Stimulated activated CD8-positive, alpha-beta memory T cell treated with anti-CD3 and anti-CD28 coated beads, Interleukin-4, amount 100 ng/mL, for 48 hours (primary cell): ENCODE measurements around the gene PDCD1.

Source experiments
- DNase-seq: peaks from one replicate; pipeline ENCODE4 v3.0.0-alpha.2; 2020

PDCD1 gene

DNA sequence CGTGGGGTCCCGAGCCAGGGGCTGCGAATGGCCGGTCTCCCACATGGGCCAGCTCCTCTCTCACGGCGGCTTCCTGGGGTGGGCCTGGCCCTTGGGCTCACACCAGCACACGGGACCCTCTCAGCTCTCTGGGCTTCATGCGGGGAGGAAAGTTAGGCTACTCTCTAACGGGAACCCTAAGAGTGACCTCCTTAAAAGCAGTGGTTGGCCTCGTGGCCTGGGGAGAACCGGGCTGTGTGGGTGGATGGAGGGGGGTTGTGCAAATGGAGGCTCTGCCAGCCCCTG, 36.7 kb upstream of the PDCD1 start:
- DNase-seq, result no peak

DNA sequence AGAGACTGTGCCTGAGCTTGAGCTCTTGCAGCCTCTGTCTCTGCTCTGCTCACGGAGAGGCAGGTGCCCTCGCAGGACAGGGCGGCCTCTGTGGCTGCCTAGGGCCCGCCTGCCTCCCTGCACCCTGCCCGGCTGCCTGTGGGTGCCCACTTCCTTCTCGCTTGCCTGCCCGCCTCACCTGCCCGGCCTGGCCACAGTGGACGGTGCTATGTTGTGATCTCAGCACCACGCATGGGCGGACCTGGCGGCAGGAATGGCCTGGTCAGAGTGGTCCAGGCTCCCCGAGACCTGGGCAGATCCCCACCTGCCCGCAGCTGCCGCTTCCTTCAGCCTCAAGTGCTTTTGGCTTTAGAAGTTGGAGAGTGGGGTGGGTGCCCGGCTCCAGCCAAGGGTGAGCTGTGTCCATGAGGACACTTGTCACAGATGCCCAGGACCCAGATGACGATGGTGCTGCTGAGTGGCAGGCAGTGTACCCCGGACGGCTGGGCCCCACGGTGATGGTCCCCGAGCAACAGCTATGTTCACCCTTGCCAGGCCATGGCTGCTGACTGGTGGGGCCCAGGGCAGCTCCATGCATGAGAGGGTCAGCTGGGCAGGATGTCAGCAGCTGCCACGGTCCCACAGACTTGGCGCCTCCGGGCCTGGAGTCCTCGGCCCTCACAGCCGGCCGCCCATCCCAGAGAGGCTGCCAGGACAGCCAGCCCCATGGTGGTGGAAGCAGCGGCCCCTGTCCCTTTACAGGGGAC, 36.2 kb upstream of the PDCD1 start:
- DNase-seq, result peak; percentile 18

DNA sequence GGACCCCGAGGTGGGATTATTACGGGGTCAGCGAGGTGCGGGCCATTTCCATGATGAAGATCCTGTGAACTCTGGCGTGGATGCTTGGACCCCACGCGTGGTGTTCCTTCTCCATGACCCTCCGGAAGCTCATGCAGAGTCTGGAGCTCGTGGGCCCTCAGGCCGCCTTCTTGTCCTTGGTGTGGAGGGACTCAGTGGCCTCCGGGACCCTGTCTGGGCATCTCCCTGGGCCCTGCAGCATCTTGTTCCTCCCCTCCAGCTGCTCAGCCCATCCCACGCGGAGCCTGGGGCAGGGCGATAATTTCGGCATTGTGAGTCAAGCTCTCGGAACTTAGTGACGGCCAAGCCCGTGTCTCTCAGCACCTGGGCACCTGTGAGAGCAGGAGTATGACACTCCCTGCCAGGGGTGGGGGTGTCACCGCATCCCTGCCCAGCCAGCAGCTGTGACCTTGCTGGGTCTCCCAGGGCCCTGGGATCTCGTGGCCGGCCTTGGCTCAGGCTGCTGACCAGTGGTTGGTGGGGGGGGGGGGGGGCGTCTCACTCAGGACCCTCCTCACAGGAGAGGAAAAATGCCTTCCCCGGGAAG, 35.5 kb upstream of the PDCD1 start:
- DNase-seq, result no peak

DNA sequence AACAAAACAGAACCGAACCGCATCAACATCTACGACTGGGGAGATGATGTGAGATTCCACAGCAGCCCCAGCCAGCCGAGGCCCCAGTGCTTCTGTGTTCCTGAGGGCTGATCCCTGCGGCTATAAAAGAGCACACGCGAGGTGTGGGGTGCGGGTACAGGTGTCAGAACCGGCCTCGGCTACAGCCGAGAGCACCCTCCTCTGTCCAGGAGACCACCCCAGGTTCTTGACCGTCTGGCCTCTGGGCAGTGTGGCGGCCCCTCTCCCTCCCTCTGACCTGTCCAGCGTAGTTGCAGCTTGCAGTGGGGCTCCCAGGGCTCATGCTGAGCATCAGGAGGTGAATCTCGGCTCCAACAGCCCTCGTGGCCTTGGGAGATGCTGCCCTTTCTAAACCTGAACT, 34.6 kb upstream of the PDCD1 start:
- DNase-seq, result no peak

DNA sequence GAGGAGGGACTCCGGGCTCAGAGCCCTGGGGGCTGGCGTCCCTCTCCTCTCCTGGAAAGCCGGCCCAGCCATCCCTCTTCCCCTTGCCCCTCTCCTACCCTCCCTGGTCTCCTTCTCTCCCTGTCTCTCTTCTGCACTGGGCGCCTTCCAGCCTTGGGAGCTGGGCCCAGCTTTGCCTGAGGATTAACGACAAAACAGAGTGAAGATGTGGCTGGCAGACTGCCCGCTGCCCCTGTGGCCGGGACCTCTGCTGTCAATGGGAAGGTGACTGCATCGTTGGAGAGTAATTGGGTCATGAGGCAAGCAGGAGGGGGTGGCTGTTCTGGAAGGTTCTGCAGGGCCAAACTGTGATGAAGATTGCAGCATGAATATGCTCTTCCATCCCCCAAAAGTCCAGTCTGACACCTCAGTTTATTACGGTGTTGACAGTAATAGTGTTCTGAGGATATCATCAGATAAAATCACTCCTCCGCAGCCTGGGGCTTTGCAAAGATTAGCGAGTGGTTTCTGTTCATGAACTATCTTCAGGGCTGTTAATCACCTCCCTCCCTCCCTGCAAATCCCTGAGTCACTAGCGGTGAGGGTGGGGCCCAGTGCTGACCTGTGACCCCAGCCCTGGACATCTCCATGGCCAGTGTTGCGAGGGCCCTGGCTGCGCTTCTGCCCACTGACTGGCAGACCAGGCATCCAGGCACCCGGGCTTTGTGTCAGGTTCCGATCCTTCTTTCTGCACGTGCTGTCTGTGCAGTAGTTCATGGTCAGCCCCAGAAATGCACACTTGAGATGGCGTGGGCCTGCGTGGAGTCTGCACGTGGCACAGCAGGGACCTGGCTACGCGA, 33.8 kb upstream of the PDCD1 start:
- DNase-seq, result no peak

DNA sequence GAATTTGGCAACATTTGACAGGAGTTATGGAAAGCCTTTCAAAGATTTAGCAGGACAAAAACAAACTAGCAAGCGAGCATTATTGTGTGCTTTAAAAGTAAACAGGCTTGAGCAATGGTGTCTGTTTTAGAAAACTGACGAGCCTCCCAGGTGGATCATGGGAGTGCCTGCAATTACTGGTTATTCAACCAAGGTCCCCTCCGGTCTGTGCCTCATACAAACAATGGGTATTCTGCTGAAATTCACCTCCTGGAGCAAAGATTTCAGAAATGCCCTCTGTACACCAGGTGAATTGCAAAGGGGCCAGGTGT, 33.2 kb upstream of the PDCD1 start:
- DNase-seq, result no peak

DNA sequence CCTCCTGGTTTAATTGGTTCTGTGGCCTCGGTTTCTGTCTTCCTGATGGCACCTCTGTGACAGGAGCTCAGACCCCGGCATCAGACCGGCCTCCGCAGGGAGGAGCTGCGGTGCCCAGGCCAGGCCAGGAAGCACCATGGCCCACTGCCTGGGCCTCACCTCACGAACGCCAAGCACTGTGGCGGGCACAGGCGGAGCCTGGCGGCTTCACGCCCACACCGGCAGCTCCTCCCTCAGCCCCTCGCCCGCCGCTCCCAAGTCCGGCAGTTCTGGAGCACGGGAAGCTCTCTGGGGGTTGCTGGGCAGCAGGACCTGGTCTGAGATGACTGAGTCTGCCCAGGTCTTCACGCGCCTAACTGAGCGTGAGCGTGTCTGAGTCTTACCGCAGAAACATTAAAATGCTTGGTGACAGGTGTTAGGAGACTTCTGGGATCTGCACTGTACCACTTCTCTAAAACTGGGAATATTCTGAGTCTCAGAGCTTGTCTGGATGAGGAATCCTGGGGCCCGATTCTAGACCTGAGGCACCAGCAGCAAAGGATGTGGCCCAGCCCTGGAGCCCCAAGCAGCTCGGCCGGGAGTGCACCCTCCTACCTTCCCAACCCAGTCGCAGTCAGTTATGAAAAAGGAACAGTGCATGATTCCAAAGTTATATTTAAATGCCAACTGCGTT, 32.8 kb upstream of the PDCD1 start:
- no peak for DNase-seq

DNA sequence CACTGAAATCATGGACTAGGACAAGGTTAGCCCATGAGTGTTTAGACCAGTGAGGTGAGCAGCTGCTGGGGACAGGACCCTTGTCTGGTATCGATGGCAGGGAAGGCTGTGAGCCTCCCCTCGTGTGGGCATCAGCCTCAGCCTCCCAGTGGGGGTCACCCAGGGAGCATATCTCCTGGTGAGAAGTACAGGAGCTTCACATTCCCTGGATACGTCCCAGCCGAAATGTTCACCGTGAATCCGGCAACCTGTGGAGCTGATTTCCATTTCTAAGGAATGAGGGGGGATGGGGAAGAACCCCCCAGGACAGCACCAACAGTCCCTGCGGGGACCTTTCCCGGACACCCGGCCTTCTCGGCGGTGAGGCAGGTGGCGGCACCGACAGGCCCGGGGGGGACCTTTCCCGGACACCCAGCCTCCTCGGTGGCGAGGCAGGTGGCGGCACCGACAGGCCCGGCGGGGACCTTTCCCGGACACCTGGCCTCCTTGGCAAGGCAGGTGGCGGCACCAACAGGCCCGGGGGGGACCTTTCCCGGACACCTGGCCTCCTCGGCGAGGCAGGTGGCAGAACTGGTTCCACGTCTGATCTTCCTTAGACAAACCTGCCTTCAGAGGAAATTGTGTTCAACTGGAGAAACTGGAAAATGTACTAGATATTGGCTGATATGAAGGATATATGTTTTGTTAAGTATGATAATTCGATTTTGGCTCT, 32.0 kb upstream of the PDCD1 start:
- DNase-seq, result no peak

DNA sequence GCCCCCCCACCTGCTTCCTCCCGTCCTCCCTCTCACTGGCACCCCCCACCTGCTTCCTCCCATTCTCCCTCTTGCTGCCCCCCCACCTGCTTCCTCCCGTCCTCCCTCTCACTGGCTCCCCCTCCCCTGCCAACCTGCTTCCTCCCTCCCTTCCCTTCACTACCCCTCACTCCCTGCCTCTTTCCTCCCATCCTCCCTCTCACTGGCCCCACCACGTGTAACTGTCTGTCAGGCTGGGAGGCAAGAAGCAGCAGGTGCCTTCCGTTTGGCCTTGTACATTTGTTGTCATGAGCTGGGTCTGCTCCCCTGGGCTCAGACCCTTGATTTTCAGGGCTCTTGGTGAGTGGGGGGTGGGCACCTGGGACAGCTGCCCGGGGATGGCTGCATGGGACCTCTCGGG, 29.9 kb upstream of the PDCD1 start:
- DNase-seq, result no peak

DNA sequence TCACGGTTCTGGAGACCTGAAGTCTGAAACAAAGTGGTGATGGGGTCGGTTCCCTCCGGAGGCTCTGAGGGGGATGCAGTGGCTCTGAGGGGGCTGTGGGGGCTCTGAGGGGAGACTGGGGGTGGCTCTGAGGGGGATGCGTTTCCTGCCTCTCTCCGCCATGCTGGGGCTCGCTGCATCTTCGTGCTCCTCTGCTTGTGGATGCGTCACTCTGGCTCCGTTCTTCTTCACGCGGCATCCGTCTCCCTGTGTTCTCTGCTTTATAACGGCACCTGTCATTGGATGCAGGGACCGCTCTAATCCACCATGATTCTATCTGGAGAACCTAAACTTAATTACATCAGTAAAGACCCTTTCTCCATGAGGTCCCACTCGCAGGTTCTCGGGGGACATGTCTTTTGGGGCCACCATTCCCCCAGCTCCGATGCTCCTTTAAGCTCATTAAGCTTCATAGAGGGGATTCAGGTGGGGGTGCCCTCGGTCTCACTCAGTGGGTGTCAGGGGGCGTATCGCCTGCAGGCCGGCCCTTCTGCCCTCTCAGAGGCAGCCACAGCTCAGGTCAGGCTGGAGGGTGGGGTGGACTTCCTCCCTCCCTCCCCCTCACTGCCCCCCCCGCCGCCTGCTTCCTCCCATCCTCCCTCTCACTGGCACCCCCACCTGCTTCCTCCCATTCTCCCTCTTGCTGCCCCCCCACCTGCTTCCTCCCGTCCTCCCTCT, 29.3 kb upstream of the PDCD1 start:
- no peak for DNase-seq

DNA sequence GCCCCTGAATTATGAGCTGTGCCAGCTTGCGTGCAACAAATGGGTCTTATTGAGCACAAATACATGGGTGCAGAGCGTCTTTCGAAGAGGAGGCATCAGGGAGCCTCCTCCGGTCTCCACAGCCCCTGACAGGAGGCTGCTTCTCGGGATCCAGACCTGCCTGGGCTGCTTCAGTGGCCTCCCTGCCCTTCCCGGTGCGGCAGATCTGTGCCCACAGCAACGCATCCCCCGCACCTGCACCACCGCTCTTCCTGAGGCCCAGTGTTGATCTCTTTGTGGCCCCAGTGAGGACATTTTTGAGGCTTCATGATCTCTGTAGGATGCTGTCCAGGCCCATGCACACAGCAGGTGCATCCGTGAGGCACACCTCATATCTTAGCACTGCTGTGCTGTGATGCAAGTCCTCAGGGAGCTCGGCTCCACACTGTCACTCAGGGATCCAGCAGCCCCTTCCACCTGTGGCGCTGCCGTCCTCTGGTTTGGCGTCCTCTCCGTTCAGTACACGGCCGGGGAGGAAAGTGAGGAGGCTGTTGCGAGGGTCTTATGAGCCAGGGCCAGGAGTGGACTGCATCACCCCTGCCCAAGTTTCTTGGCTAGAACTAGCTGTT, 28.2 kb upstream of the PDCD1 start:
- no peak for DNase-seq

DNA sequence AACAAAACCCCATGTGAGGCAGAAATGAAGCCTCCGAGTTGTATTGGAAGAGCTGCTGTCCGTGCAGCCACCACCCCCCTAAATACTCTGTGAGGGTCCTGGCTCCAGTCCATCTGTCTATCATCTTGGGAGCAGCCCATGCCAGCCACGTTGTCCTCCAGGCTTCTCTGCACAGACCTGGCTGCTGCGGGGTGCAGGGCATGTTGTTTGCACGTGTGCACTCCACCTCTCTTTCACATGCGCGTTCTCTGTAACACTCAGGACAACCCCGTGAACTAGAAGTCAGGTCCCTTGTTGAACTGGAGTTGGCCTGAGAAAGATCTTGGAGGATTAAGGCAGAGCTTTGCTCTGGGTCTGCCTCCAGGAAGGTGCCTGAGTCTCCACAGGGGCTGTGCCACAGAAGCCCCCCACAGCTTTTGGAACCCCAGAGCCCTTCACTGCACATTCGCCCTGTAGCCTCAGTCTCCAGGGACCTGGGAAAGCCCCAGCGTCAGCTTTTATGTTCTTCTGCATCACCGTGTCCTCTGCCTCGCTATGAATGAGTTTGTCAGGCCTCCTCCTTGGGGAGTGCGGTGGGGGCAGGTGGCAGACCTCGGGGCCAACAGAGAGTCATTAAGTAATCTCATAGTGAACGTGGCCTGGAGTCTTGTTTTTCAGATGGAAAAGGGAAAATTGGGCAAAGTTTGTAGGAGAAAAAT, 27.4 kb upstream of the PDCD1 start:
- DNase-seq, result no peak

DNA sequence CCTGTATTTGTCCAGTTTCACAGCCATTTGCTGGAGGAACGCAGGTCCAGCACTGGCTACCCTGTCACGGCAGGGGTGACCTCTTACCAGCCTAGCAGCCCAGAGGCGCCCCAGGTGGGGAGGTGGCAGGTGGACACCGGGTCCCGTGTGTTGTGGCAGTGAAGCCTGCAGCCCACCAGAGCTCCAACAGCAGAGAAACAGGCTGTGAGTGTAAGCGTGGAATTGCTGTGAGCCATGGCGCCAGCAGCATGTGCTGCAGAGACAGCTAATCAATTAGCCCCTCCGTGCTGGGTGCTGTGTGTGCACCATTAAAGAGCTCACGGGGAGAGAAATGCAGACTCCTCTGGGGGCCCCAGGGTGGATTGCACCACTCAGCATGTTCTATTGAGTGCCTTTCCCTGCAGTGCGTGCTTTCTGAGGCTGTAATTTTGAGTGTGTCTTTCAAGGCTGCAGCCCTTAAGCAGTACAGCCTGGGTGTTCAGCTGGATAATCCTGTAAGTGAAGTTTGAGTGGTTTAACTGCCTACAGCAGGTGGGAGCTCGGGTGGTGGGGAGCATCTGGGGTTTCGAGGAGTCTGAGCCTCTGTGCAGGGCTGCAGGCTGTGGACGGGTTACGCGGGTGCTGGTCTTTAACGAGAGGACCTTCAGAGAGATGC, 26.7 kb upstream of the PDCD1 start:
- no peak for DNase-seq

DNA sequence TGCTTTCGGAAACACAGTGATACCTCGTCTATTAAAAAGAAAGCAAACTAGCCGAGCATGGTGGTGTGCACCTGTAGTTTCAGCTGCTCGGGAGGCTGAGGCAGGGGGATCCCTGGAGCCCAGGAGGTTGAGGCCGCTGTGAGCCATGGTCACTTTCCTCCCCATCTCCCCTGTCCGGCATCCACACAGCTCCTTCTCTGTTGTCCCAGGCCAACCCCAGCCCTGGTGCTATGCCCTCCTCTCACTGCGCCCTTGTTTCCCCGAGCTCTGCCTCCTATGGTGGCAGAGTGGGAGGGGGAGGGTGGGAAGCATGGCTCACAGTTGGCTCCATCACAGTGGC, 26.2 kb upstream of the PDCD1 start:
- no peak for DNase-seq

DNA sequence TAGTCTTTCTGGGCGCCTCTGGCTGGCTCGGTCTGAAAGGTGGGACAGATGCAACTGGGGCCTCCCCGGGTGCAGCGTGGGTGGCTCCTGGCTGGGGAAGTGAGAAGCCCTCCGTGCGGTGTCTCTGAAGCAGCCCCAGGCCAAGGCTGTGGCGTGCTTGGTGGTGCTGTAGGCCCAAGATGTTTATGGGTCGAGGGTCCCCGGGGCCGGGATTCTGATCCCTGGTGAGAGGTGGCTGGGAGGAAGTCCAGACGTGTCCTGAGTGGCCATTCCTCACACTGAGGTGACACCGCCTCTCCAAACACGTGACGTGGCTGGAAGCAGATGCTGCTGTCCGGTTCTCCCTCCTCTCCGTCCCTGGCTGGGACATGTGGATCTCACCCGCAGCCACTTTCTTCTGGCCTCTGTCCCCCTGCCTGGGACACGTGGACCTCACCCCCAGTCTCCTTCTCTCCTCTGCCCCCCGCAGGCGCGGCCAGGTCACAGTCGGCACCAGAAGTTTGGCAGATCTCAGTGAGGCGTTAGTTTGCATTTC, 23.5 kb upstream of the PDCD1 start:
- peak; percentile 82 for DNase-seq

DNA sequence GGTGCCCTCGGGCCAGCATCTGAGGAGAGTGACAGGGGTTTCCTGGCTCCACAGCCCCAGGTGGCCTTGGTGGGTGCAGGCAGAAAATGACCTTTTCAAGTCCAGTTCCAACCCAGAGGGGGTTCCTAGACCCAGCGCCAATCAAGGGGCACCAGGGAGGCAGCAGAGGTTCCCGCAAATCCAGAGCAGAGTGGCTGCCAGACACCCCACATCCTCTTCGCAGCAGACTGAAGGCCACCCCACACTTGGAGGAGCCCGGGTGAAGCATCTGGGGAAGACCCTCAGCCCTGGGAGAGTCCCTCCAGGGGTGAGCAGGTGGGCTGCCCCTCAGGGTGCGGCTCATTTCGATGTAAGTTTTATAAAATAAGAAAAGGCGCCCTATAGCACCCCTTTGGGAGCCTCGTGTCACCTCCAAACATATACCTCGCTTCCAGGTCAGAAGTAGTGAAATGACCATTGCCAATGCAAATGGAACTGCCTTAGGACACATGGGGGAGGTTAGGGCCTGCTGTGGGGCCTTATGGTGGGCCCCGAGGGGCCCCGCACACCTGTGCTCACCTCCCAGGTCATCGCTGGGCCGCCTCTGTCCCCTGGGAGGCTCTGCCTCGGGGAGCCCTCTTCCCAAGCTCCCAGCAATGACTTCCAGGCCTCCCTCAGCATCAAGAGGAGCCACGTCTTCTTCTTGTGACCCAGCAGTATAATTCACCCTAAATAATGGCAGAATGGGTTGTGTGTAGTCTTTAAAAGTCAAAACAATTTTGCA, 21.8 kb upstream of the PDCD1 start:
- DNase-seq, result no peak

DNA sequence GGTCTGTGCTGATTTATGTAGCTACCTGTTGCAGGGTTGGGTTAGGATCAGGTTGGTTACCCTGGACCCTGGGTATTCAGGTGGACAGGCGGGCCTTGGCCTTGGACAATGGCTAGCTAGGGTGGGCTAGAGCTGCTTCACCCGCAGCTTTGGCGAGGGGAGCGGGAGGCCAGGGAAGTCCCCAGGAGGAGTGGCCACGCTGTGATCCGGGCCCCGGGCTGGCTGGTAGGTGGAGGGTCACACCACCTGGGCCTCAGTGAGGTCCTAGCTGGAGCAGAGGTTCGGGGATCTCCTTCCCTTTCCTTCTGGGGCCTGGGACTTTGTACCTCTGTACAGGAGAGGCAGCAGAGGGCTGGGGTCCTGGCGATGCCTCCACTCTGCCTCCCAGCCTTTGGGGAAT, 20.6 kb upstream of the PDCD1 start:
- DNase-seq, result no peak

DNA sequence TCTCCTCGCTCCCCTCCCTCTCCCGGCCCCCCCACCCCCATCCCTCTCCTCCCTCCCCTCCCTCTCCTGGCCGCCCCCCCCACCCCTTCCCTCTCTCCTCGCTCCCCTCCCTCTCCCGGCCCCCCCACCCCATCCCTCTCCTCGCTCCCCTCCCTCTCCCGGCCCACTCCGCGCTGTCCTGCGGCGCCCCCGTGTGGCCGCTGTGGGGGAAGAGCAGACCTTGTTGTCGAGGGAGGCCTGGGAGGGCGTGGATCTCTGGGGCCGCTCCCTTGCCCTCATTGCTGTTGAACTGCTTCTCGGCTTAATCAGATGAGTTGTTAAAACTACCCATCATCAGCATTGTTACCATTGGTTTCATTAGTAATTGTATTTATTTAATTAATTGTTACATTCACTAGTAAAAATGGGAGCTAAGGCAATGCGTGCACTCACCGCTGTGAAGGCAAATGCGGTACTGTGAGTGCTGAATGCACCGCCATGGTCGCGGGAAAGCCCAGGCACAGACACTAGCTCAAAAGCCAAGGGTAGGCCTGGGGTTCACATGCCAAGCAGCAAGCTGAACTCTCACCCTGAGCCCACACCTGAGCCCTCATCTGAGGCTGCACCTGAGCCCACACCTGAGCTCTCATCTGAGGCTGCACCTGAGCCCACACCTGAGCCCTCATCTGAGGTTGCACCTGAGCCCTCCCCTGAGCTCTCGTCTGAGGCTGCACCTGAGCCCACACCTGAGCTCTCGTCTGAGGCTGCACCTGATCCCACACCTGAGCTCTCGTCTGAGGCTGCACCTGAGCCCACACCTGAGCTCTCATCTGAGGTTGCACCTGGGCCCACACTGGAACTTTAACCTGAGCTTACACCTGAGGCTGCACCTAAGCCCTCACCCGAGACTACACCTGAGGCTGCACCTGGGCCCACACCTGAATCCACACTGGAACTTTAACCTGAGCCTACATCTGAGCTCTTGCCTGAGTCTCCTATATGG, 19.6 kb upstream of the PDCD1 start:
- DNase-seq, result peak; percentile 86

DNA sequence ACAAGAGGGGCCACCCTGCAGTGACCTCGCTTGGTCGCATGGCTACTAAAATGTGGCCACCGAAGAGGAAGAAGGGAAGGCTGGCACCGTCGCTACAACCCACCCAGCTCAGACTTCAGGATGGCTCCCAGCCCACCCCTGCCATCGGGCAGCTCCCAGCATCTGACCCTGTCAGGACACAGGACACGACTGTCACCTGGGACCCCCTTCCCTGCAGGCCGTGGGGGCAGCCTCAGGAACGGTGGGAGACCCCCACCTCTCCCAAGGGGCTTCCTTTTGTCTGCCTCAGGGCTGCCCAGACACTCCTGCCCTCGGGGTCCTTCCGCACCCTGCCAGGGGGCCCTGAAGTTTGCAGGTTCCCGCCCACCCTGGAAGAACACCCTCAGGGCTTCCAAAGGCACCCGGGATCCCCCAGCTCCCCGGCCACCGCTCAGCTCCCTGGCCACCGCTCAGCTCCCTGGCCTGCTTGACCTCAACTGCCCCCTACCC, 18.5 kb upstream of the PDCD1 start:
- DNase-seq, result no peak
